ENCODE results near the gene UTY. TPM values are rescaled to one million over a fixed set of nuclear protein-coding genes. Genes with fewer than 3 reads are reported as not detected.

Gene UTY
- total and polyA plus RNA-seq, 2 experiments from 2014 or later, result not detected

DNA sequence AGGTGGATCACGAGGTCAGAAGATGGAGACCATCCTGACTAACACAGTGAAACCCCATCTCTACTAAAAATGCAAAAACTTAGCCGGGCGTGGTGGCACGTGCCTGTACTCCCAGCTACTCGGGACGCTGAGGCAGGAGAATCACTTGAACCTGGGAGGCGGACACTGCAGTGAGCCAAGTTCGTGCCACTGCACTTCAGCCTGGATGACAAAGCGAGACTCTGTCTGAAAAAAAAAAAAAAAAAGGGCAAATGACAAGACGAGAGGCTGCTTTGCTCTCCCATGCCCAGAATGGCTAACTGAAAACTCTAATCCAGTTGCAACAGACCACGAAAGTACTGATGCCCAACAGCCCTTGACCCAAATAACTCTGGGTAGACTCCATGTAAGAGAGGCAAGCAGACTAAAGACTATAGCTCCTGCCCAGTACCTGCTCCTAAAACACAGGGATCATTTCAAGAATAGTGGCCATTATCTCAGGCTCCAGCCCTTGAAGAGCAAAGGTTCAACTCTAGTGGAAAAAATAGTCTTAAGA, 29.2 kb downstream of the UTY start:
- no peak for TF ChIP-seq EZH2 (IDR thresholded peaks at IDR 0.05; ENCODE audit: borderline replicate concordance)
- TF ChIP-seq EZH2phosphoT487 (IDR thresholded peaks at IDR 0.05; ENCODE audit: low read depth, severe bottlenecking, unreplicated experiment), result no peak
- TF ChIP-seq, protein P1, sequence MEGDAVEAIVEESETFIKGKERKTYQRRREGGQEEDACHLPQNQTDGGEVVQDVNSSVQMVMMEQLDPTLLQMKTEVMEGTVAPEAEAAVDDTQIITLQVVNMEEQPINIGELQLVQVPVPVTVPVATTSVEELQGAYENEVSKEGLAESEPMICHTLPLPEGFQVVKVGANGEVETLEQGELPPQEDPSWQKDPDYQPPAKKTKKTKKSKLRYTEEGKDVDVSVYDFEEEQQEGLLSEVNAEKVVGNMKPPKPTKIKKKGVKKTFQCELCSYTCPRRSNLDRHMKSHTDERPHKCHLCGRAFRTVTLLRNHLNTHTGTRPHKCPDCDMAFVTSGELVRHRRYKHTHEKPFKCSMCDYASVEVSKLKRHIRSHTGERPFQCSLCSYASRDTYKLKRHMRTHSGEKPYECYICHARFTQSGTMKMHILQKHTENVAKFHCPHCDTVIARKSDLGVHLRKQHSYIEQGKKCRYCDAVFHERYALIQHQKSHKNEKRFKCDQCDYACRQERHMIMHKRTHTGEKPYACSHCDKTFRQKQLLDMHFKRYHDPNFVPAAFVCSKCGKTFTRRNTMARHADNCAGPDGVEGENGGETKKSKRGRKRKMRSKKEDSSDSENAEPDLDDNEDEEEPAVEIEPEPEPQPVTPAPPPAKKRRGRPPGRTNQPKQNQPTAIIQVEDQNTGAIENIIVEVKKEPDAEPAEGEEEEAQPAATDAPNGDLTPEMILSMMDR (IDR thresholded peaks at IDR 0.05; ENCODE audit: poor library complexity), result no peak
- WGBS (ENCODE audit: low lambda C conversion rate, missing lambda C conversion rate), result no CpG with 5 or more reads among the region's 11 CpGs
- H3K4me3 ChIP-seq, result no peak overlapping the region
- H3K4me1 ChIP-seq (ENCODE audit: insufficient read depth), result no peaks in the 10 kb centered on the region
- no peaks in the 10 kb centered on the region for H3K27me3 ChIP-seq
- no peaks in the 10 kb centered on the region for H3K9me2 ChIP-seq (replicated peaks; ENCODE audit: insufficient read depth)
- H3K4me2 ChIP-seq, result no peak overlapping the region
- no peak overlapping the region for H3K27ac ChIP-seq
- no peaks in the 10 kb centered on the region for H3K9me3 ChIP-seq (ENCODE audit: low read depth)
- H2AFZ ChIP-seq, result no peak overlapping the region
- no peaks in the 10 kb centered on the region for H3K79me2 ChIP-seq
- no peaks in the 10 kb centered on the region for H3K36me3 ChIP-seq (replicated peaks; ENCODE audit: insufficient read depth, low read depth)
- no peak for DNase-seq (ENCODE audit: low spot score)
- no peaks in the 10 kb centered on the region for H4K20me1 ChIP-seq (ENCODE audit: insufficient read depth, poor library complexity, severe bottlenecking)

DNA sequence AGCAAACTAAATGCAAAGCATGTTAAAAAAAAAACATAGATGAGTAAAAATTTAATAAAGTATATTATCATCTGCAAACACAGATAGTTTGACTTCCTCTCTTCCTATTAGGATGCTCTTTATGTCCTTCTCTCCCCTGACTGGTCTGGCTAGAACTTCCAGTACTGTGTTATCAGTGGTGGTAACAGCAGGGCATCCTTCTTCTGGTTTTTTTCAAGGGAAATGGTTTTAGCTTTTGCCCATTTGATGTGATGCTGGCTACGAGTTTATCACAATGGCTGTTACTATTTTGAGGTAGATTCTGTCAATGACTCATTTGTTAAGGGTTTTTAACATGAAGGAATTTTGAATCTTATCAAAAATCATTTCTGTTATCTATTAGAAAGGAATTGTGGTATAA, 34.3 kb downstream of the UTY start:
- no peaks in the 10 kb centered on the region for H3K36me3 ChIP-seq (replicated peaks; ENCODE audit: insufficient read depth, low read depth)
- no peak overlapping the region for H3K4me3 ChIP-seq
- no CpG with 5 or more reads among the region's 1 CpG for WGBS (ENCODE audit: low lambda C conversion rate, missing lambda C conversion rate)

GRCh38 chrY:13443146-13443545, 36.7 kb downstream of the UTY start:
- H3K79me2 ChIP-seq, result no peaks in the 10 kb centered on the region
- no peaks in the 10 kb centered on the region for H3K9me3 ChIP-seq (ENCODE audit: low read depth)
- no peaks in the 10 kb centered on the region for H4K20me1 ChIP-seq (ENCODE audit: insufficient read depth, poor library complexity, severe bottlenecking)
- no peaks in the 10 kb centered on the region for H3K9me2 ChIP-seq (replicated peaks; ENCODE audit: insufficient read depth)
- H3K27ac ChIP-seq, result no peak overlapping the region
- no peak overlapping the region for H3K4me2 ChIP-seq
- no peaks in the 10 kb centered on the region for H3K36me3 ChIP-seq (replicated peaks; ENCODE audit: insufficient read depth, low read depth)
- WGBS (ENCODE audit: low lambda C conversion rate, missing lambda C conversion rate), result no CpG with 5 or more reads among the region's 7 CpGs
- H3K4me3 ChIP-seq, result no peak overlapping the region
- H2AFZ ChIP-seq, result no peak overlapping the region
- TF ChIP-seq EZH2phosphoT487 (IDR thresholded peaks at IDR 0.05; ENCODE audit: low read depth, severe bottlenecking, unreplicated experiment), result no peak
- TF ChIP-seq, protein P1 (IDR thresholded peaks at IDR 0.05; ENCODE audit: poor library complexity), result no peak
- TF ChIP-seq EZH2 (IDR thresholded peaks at IDR 0.05; ENCODE audit: borderline replicate concordance), result no peak
- no peaks in the 10 kb centered on the region for H3K4me1 ChIP-seq (ENCODE audit: insufficient read depth)
- no peaks in the 10 kb centered on the region for H3K27me3 ChIP-seq
- DNase-seq (ENCODE audit: low spot score), result no peak

More for the DNA sequence above, 34.3 kb downstream of the UTY start:
- Histone ChIP-seq H4K20me1 (ENCODE audit: insufficient read depth, poor library complexity, severe bottlenecking) (no peaks in the 10 kb centered on the region), H3K79me2 (no peaks in the 10 kb centered on the region), H3K27ac (no peak overlapping the region), H3K9me2 (replicated peaks; ENCODE audit: insufficient read depth) (no peaks in the 10 kb centered on the region), H2AFZ (no peak overlapping the region), H3K4me1 (ENCODE audit: insufficient read depth) (no peaks in the 10 kb centered on the region), H3K27me3 (no peaks in the 10 kb centered on the region), H3K9me3 (ENCODE audit: low read depth) (no peaks in the 10 kb centered on the region), H3K4me2 (no peak overlapping the region)
- TF ChIP-seq, protein P1 (IDR thresholded peaks at IDR 0.05; ENCODE audit: poor library complexity), result no peak
- TF ChIP-seq EZH2phosphoT487 (IDR thresholded peaks at IDR 0.05; ENCODE audit: low read depth, severe bottlenecking, unreplicated experiment), result no peak
- no peak for TF ChIP-seq EZH2 (IDR thresholded peaks at IDR 0.05; ENCODE audit: borderline replicate concordance)
- DNase-seq (ENCODE audit: low spot score), result no peak

Data from hepatocyte (in vitro differentiated cells).